Stomach (tissue), 4 donors: ENCODE results near the gene ERMP1.

Experiments used
- CTCF ChIP-seq, 7 experiments: fragments of 450-650 bp in 4 of 7; fragments of 200-600 bp in 3 of 7; sonication (generic) in 3 of 7; IDR thresholded peaks; one replicate each; pipeline ENCODE4 v1.5.1; 2016 to 2019; ENCODE audit warnings: antibody characterized with exemption in 7 of 7, control low read depth in 2 of 7, mild to moderate bottlenecking in 1 of 7
- POLR2A ChIP-seq, 4 donors: fragments of 450-650 bp; IDR thresholded peaks; one replicate each; pipeline ENCODE4 v1.6.1; 2016; ENCODE audit warnings: antibody characterized with exemption in 4 of 4, control low read depth in 2 of 4, mild to moderate bottlenecking in 1 of 4, moderate library complexity in 1 of 4
- POLR2AphosphoS5 ChIP-seq, 3 donors: sonication (generic); formaldehyde crosslinking; IDR thresholded peaks; one replicate each; pipeline ENCODE4 v1.6.1; 2016; ENCODE audit warnings: antibody characterized with exemption in 3 of 3

GRCh38 chr9:5835808-5836207 lies 2.9 kb upstream of the ERMP1 start:
- TF ChIP-seq POLR2A (IDR thresholded peaks at IDR 0.05) = no peak
- TF ChIP-seq CTCF (IDR thresholded peaks at IDR 0.05) = no peak
- no peak for TF ChIP-seq POLR2AphosphoS5 (IDR thresholded peaks at IDR 0.05)
